Mesenteric fat pad (tissue), 1 donor: Measurements from ENCODE around the gene DCDC2. TPM values are rescaled to one million over a fixed set of nuclear protein-coding genes. Genes with fewer than 3 reads are reported as not detected.
"Not testable (repeated sequence)": the region's sequence is repeated elsewhere in the genome, so short reads cannot be mapped to it uniquely, and the experiment has no call there.

Experiments
- DNase-seq: peaks from one replicate; pipeline ENCODE4 v3.0.0-alpha.2; 2020; ENCODE audit warnings: low spot score
- total RNA-seq: library from RNA; stranded (reverse); fragmentation: NEBNext Ultra II Directional; extraction: Animal tissue kit (Norgen Biotek cat#: 25700); gene quantifications from one replicate; pipeline ENCODE4 v1.2.1, GENCODE V29; 2021
- donor health status: DM: yes; HTN: yes; CAD: no.

The DCDC2 gene
- total RNA-seq, 1 donor from 2014 or later, result not detected

- DNase-seq, result no peak
Measured at GRCh38 chr6:24226541-24226940, 131.3 kb downstream of the DCDC2 start.

GRCh38 chr6:24225838-24226237 is 132.0 kb downstream of the DCDC2 start:
- DNase-seq, result no peak

GRCh38 chr6:24223115-24223919 is 134.5 kb downstream of the DCDC2 start:
- DNase-seq, result no peak

GRCh38 chr6:24219670-24220069 is 138.2 kb downstream of the DCDC2 start:
- no peak for DNase-seq

- DNase-seq, result no peak
Measured at GRCh38 chr6:24214984-24215383, 142.9 kb downstream of the DCDC2 start.

GRCh38 chr6:24207413-24207812 is 150.4 kb downstream of the DCDC2 start:
- no peak for DNase-seq

- no peak for DNase-seq
Measured at GRCh38 chr6:24205020-24205492, 152.8 kb downstream of the DCDC2 start.

- DNase-seq, result not testable (repeated sequence)
Measured at GRCh38 chr6:24204113-24204512, 153.7 kb downstream of the DCDC2 start.

GRCh38 chr6:24197892-24198291 is 160.0 kb downstream of the DCDC2 start:
- no peak for DNase-seq

- no peak for DNase-seq
Measured at GRCh38 chr6:24195836-24196597, 161.8 kb downstream of the DCDC2 start.

GRCh38 chr6:24194978-24195700 is 162.7 kb downstream of the DCDC2 start:
- no peak for DNase-seq

- DNase-seq, result no peak
Measured at GRCh38 chr6:24193364-24193763, 164.5 kb downstream of the DCDC2 start.

GRCh38 chr6:24191346-24191745 is 166.5 kb downstream of the DCDC2 start:
- no peak for DNase-seq

GRCh38 chr6:24188578-24189080 is 169.2 kb downstream of the DCDC2 start:
- no peak for DNase-seq

- no peak for DNase-seq
Measured at GRCh38 chr6:24187965-24188577, 169.8 kb downstream of the DCDC2 start.

GRCh38 chr6:24186349-24186748 is 171.5 kb downstream of the DCDC2 start:
- DNase-seq, result no peak

GRCh38 chr6:24183584-24183983 is 174.3 kb downstream of the DCDC2 start:
- DNase-seq, result no peak

- no peak for DNase-seq
Measured at GRCh38 chr6:24157886-24158285, 200.0 kb downstream of the DCDC2 start.

GRCh38 chr6:24154121-24154520 is 203.7 kb downstream of the DCDC2 start:
- DNase-seq, result no peak

- no peak for DNase-seq
Measured at GRCh38 chr6:24152014-24152413, 205.8 kb downstream of the DCDC2 start.

- no peak for DNase-seq
Measured at GRCh38 chr6:24149836-24150235, 208.0 kb downstream of the DCDC2 start.
